ENCODE measurements around the gene RPS6KA2. TPM values are rescaled to one million over a fixed set of nuclear protein-coding genes. Genes with fewer than 3 reads are reported as not detected.

RPS6KA2 gene
- 100 to 1,000 TPM in 1 of 3 donors, 10 to 100 TPM in 2; 23.7 to 124 (median 56.4) TPM for total RNA-seq

DNA sequence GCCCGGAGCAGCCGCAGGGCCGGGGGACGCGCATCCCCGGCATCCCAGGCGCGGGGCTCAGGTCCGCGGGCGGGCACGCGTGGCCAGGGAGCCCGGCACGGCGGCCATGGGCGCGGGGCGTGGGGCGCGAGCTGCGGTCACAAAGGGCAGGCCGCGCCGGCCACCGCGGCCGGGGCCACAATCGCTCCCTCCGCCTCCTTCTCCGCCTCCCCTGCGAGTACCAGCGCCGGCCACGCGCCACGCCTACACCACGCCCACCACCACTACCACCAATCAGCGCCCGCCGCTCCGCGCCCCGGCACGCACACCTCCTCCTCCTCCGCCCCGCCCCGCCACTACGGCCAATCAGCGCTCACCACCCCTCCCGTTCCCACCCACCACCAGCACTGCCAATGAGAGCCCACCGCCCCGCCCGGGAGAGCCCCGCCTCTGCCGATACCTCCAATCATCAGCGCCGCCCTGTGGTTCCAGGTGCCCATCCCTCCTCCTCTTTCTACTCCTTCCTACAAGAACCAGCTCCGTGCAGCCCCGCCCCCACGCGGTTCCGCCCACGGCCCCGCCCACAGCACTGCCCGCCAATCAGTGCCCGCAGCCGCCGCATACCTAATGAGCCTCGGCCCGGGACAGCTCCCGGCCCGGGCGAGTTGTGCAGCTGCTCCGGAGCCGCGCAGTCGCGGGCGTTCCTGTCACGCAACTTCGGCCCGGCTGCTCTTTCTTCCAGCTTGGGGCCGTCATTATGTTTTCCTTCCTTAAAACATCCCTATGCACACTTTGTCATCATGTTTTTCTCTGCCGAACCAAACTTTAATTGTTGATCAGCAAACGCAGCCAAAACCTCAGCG is at the start of gene RPS6KA2:
Gene RPS6KA2 (minus strand): TSS at position 219 of the 842 bp plus-strand sequence. CDS start 232 bp downstream, outside the sequence.
- Histone ChIP-seq H3K27ac (peak within 1 kb of the TSS; percentile 81 to 83), H3K36me3 (no peaks in the 10 kb centered on the region), H3K9me3 (no peaks in the 10 kb centered on the region), H3K4me3 (peak within 1 kb of the TSS; percentile 87 to 96 (median 88)), H3K27me3 (no peaks in the 10 kb centered on the region), H3K4me1 (no peaks in the 10 kb centered on the region)
- peak; percentile 100 for DNase-seq (ENCODE audit: low spot score in 2 of 2)
- TF ChIP-seq CTCF (IDR thresholded peaks at IDR 0.05) (no peak), POLR2A (IDR thresholded peaks at IDR 0.05) (peak; percentile 50), POLR2AphosphoS5 (IDR thresholded peaks at IDR 0.05) (peak; percentile 7 to 19 (median 16))
- intact Hi-C loops (cut with DNase I; ENCODE audit: low total_unique reads): no loop called here

DNA sequence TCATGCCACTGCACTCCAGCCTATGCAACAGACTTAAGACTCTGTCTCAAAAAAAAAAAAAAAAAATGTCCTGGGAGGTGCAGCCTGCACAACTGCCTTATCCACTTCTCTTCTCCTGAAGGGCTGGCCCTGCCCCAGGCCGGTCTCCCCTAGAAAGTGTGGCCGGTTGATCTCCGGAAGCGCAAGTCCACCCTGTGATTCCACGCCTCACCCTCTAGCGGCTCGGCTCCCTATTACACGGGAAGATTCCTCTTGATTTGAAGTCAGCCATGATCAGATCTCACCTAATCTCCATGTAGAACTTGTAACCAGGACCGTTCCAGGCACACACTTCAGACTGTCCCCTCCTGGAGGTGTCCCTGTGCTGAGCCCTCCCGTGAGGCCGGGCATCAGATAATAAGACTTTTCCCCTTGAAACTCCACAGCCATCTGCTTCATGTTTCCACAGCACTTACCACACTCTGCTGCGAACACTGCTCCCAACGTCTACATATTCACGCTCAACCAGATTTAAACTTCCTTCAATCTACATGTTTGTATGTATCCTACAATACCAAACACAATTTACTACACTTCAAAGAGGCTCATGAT is 49.3 kb upstream of the RPS6KA2 start:
- no peaks in the 10 kb centered on the region for H3K36me3 ChIP-seq
- H3K27ac ChIP-seq: no peak overlapping the region
- no peaks in the 10 kb centered on the region for H3K4me1 ChIP-seq
- H3K27me3 ChIP-seq: no peaks in the 10 kb centered on the region
- H3K4me3 ChIP-seq: no peak overlapping the region
- no peak for DNase-seq (ENCODE audit: low spot score in 2 of 2)
- no peaks in the 10 kb centered on the region for H3K9me3 ChIP-seq
- intact Hi-C loops (cut with DNase I; ENCODE audit: low total_unique reads): no loop called here
- TF ChIP-seq CTCF (IDR thresholded peaks at IDR 0.05): no peak
- TF ChIP-seq POLR2A (IDR thresholded peaks at IDR 0.05): no peak
- no peak for TF ChIP-seq POLR2AphosphoS5 (IDR thresholded peaks at IDR 0.05)

- H3K4me3 ChIP-seq: no peak overlapping the region
- no peaks in the 10 kb centered on the region for H3K36me3 ChIP-seq
- no peaks in the 10 kb centered on the region for H3K9me3 ChIP-seq
- intact Hi-C loops (cut with DNase I; ENCODE audit: low total_unique reads): no loop called here
- no peaks in the 10 kb centered on the region for H3K4me1 ChIP-seq
- H3K27me3 ChIP-seq: peaks cover 0 to 4% of the 10 kb centered on the region in 2 donors
- H3K27ac ChIP-seq: no peak overlapping the region
- DNase-seq (ENCODE audit: low spot score in 2 of 2): peak; percentile 24 to 60
- TF ChIP-seq CTCF (IDR thresholded peaks at IDR 0.05) (no peak), POLR2A (IDR thresholded peaks at IDR 0.05) (no peak), POLR2AphosphoS5 (IDR thresholded peaks at IDR 0.05) (no peak)
Measured at GRCh38 chr6:166675736-166676135, 48.7 kb upstream of the RPS6KA2 start.

- Histone ChIP-seq H3K27ac (no peak overlapping the region), H3K4me1 (no peaks in the 10 kb centered on the region), H3K36me3 (no peaks in the 10 kb centered on the region), H3K9me3 (no peaks in the 10 kb centered on the region), H3K4me3 (no peak overlapping the region), H3K27me3 (peaks cover 0 to 14% of the 10 kb centered on the region in 2 donors)
- no peak for TF ChIP-seq CTCF (IDR thresholded peaks at IDR 0.05)
- no peak for TF ChIP-seq POLR2AphosphoS5 (IDR thresholded peaks at IDR 0.05)
- TF ChIP-seq POLR2A (IDR thresholded peaks at IDR 0.05): no peak
- intact Hi-C loops (cut with DNase I; ENCODE audit: low total_unique reads): no loop called here
- peak in 1 of 2 donors; percentile 15 for DNase-seq (ENCODE audit: low spot score in 2 of 2)
Measured at GRCh38 chr6:166673309-166673708, 46.3 kb upstream of the RPS6KA2 start.

Data from breast epithelium (tissue), 4 donors.